ENCODE measurements around the gene CD99.
"Not testable (repeated sequence)": the region's sequence is repeated elsewhere in the genome, so short reads cannot be mapped to it uniquely, and the experiment has no call there.

The CD99 gene

DNA sequence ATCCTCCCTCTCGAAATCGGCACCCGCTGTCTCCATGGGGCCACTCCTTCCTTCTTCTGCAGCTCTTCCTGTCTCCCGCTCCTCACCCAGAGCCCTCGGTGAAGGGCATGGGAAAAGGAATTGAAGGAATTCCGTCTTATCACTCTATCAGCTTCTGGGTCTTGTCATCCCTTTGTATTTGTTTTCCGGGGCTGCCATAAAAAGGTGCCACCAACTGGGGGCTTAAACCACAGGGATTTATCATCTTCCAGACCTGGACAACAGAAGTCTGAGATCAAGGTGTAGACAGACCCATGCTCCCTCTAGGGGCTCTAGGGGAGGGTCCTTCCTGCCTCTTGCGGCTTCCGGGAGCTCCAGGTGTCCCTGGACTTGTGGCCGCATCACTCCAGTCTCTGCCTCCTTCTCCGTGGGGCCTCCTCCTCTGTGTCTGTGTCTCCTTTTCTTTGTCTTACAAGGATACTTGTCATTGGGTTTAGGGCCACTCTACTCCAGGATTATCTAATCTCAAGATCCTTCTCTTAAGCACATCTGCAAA is 24.0 kb downstream of the CD99 start:
- H3K4me1 ChIP-seq, result peaks cover 100% of the 10 kb centered on the region
- H3K36me3 ChIP-seq, result peaks cover 63% of the 10 kb centered on the region
- peak overlapping the region; percentile 83 for H3K27ac ChIP-seq
- no peaks in the 10 kb centered on the region for H4K20me1 ChIP-seq
- no peak for TF ChIP-seq Cebpa-rat (IDR thresholded peaks at IDR 0.05)
- H3K27me3 ChIP-seq, result no peaks in the 10 kb centered on the region
- 0 out of 2 replicates have a peak, but pooled peaks cover 9% of the 10 kb centered on the region for H3K9me3 ChIP-seq
- H3K4me3 ChIP-seq, result peak overlapping the region; percentile 42
- H3K4me2 ChIP-seq, result peak overlapping the region; percentile 96
- H3K9ac ChIP-seq, result peak overlapping the region; percentile 57

DNA sequence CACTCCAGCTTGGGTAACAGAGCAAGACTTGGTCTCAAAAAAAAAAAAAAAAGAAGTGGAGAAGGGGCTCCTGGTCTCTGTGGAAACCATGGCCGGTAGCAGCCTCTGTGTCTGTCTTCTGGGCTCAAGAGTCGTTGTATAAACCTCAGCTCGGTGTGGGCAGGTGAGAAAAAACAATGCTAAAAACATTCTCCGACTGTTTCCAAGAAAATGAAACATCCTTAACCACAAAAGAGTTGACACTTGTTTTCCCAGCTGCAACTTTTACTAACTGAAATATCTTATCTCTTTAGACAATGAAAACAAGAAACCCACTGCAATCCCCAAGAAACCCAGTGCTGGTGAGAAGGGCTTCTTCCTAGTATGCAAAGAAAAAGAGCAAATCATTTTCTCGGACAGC is 26.2 kb downstream of the CD99 start:
- H3K36me3 ChIP-seq, result peaks cover 76% of the 10 kb centered on the region
- peak overlapping the region; percentile 96 for H3K4me2 ChIP-seq
- H3K4me3 ChIP-seq, result peak overlapping the region; percentile 45; the same call in 1 of the 2 replicates
- H3K27me3 ChIP-seq, result no peaks in the 10 kb centered on the region
- peak overlapping the region; percentile 42; the same call in 1 of the 2 replicates for H3K9ac ChIP-seq
- peak overlapping the region; percentile 83 for H3K27ac ChIP-seq
- H4K20me1 ChIP-seq, result no peaks in the 10 kb centered on the region
- TF ChIP-seq Cebpa-rat (IDR thresholded peaks at IDR 0.05), result no peak
- H3K4me1 ChIP-seq, result peaks cover 86% of the 10 kb centered on the region
- H3K9me3 ChIP-seq, result 0 out of 2 replicates have a peak, but pooled peaks cover 9% of the 10 kb centered on the region

DNA sequence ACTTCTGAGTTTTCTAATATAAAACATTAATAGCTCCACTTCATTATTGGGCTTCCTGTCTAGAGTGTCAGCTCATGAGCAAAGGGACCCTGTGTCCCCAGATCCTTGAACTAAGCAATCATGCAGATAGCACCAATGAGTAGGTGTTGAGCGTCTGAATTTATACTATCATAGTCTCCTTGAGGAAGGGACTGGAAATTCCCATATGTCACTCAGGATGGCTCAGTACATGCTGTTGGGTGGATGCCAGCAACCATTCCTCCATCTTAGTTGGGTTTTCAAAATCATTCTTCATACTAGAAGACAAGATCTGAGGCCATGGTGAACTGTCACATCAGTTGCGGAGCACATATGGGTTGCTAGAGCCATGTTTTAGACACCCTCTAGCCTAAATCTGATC is 27.7 kb downstream of the CD99 start:
- Histone ChIP-seq H3K36me3 (peaks cover 76% of the 10 kb centered on the region), H4K20me1 (no peaks in the 10 kb centered on the region), H3K4me2 (peak overlapping the region; percentile 96), H3K9me3 (0 out of 2 replicates have a peak, but pooled peaks cover 9% of the 10 kb centered on the region), H3K27ac (no peak overlapping the region), H3K4me1 (peaks cover 86% of the 10 kb centered on the region), H3K4me3 (no peak overlapping the region), H3K9ac (no peak overlapping the region), H3K27me3 (no peaks in the 10 kb centered on the region)
- no peak for TF ChIP-seq Cebpa-rat (IDR thresholded peaks at IDR 0.05)

DNA sequence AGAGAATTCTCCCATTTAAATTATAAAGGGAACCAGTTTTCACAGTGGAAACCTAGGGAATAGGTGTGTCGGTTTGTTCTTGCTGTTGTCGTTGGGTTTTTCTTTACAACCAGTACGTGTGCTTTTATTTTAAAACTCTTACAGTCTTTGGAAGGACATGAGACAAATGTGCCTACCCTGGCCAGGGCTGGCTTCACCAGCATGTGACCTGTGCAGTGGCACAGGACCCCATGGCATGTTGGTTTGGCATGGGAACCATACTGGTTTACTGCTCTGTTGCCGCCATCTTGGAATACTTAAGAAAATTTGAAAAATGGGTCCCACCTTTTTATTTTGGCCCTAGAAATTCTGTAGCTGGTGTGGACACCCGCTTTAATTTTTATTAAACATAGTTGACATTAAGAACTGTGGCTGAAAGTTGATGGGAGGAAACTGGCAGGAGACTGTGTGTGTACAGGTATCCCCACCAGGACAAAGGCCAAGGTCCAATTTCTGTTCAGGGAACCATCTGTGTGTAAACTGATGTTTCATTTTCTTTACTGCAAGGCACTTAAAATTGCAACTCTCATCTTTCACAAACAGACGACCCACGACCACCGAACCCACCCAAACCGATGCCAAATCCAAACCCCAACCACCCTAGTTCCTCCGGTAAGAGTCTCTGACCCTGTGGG is 28.8 kb downstream of the CD99 start:
- peaks cover 84% of the 10 kb centered on the region for H3K36me3 ChIP-seq
- H4K20me1 ChIP-seq, result no peaks in the 10 kb centered on the region
- H3K27ac ChIP-seq, result peak overlapping the region; percentile 37; the same call in 1 of the 2 replicates
- no peaks in the 10 kb centered on the region for H3K27me3 ChIP-seq
- H3K9me3 ChIP-seq, result 0 out of 2 replicates have a peak, but pooled peaks cover 9% of the 10 kb centered on the region
- H3K4me2 ChIP-seq, result peak overlapping the region; percentile 27; the same call in 1 of the 2 replicates
- no peak overlapping the region for H3K9ac ChIP-seq
- H3K4me3 ChIP-seq, result no peak overlapping the region
- peaks cover 86% of the 10 kb centered on the region for H3K4me1 ChIP-seq
- no peak for TF ChIP-seq Cebpa-rat (IDR thresholded peaks at IDR 0.05)

DNA sequence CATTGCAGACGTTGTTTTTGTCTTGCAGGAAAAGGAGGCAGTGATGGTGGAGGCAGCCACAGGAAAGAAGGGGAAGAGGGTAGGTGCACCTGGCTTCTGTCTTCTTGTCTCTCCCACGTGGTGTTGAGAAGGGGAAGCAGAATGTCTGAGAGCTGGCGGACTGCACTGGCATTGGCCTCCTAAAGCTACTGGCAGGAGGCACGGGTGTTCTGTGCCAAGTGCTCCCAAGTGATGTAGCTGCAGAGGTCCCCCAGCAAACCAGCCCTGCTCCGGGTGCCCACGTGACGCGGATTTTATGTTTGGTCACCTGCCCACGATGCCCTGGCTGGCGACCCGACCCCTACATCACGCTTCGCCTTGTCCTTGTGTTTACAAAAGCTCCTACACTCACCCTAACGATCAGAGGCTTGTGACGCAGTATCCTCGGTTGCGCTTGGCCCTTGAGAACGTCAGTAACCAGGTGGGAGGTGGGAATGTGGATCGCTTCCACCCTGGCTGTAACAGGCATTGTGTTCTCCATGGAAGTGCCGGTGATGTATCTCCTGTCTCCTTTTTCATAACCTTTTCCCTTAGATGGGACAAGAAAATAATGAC is 32.3 kb downstream of the CD99 start:
- 0 out of 2 replicates have a peak, but pooled peaks cover 9% of the 10 kb centered on the region for H3K9me3 ChIP-seq
- H3K4me3 ChIP-seq, result no peak overlapping the region
- H3K9ac ChIP-seq, result no peak overlapping the region
- H3K36me3 ChIP-seq, result peaks cover 88% of the 10 kb centered on the region
- no peak for TF ChIP-seq Cebpa-rat (IDR thresholded peaks at IDR 0.05)
- peaks cover 14% of the 10 kb centered on the region for H4K20me1 ChIP-seq
- no peaks in the 10 kb centered on the region for H3K27me3 ChIP-seq
- H3K4me1 ChIP-seq, result peaks cover 86% of the 10 kb centered on the region
- 0 out of 2 replicates have a peak overlapping the region, but pooled peaks have one; percentile 5 for H3K27ac ChIP-seq
- peak overlapping the region; percentile 0; the same call in 1 of the 2 replicates for H3K4me2 ChIP-seq

DNA sequence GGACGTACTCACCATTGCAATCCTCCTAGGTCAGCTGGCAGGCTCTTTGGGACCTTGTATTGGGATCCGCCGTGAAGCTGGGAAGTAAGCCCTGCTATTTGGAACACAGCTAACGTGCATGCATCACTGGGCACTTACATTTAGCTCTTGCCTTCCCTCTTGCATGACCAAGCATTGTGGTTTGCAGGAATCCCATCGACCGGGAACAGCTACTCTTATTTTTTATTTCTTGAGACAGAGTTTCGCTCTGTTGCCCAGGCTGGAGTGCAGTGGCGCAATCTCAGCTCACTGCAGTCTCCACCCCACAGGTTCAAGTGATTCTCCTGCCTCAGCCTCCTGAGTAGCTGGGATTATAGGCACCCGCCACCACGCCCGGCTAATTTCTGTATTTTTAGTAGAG is 36.2 kb downstream of the CD99 start:
- TF ChIP-seq Cebpa-rat (IDR thresholded peaks at IDR 0.05), result peak; percentile 93
- H3K36me3 ChIP-seq, result peaks cover 88% of the 10 kb centered on the region

DNA sequence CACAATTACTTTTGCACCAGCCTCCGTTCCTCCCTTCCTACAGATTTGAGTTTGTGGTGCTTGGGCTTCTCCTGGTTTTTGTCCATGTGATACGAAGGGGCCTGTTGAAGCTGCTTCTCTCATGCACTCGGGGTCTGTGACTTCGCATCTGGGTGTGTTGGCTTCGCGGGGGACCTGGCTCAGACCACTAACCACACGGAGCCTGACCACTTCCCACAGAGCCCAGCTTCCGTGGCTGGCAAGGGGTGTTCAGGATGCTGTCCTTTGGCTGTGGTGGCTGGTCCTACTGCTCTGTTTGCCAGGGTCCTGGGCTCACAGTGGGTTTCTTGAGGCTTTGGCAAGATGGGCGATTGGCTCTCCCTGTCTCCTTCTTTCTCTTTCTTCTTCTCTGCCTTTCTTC is 41.0 kb downstream of the CD99 start:
- Histone ChIP-seq H4K20me1 (peaks cover 32% of the 10 kb centered on the region), H3K27ac (no peak overlapping the region), H3K4me2 (peak overlapping the region; percentile 56), H3K4me1 (peaks cover 48% of the 10 kb centered on the region), H3K27me3 (no peaks in the 10 kb centered on the region), H3K4me3 (no peak overlapping the region), H3K36me3 (peaks cover 95% of the 10 kb centered on the region), H3K9me3 (peaks cover 11% of the 10 kb centered on the region), H3K9ac (no peak overlapping the region)
- no peak for TF ChIP-seq Cebpa-rat (IDR thresholded peaks at IDR 0.05)

More for the DNA sequence above, 36.2 kb downstream of the CD99 start:
- peak overlapping the region; percentile 87 for H3K4me2 ChIP-seq
- peak overlapping the region; percentile 60; the same call in 1 of the 2 replicates for H3K9ac ChIP-seq
- peak overlapping the region; percentile 50 for H3K4me3 ChIP-seq
- peak overlapping the region; percentile 75 for H3K27ac ChIP-seq
- H3K9me3 ChIP-seq, H3K27me3 ChIP-seq: not testable (repeated sequence)
- H3K4me1 ChIP-seq, result peaks cover 79% of the 10 kb centered on the region
- H4K20me1 ChIP-seq, result peaks cover 26% of the 10 kb centered on the region

DNA sequence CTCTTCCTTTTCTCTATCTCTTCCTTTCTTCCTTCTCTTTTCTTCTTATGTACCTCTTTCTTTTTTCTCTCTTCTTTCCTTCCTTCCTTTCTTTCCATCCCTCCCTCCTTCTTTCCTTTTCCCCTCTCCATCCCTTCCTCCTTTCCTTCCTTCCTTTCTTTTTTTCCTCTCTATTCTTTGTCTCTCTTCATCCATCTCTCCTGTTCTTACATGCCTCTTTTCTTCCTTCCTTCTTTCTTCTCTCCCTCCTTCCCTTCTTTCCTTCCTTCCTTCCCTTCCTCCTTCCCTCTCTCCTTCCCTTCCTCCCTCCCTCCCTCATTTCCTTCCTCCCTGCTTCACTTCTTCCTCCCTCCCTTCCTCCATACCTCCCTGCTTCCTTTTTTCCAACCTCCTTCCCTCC is 41.6 kb downstream of the CD99 start:
- Histone ChIP-seq H3K27ac (no peak overlapping the region), H3K36me3 (peaks cover 99% of the 10 kb centered on the region), H3K9me3 (peaks cover 11% of the 10 kb centered on the region), H3K4me2 (no peak overlapping the region; the same call in 1 of the 2 replicates), H4K20me1 (peaks cover 27% of the 10 kb centered on the region), H3K9ac (no peak overlapping the region), H3K4me3 (no peak overlapping the region), H3K27me3 (no peaks in the 10 kb centered on the region), H3K4me1 (peaks cover 42% of the 10 kb centered on the region)
- TF ChIP-seq Cebpa-rat (IDR thresholded peaks at IDR 0.05), result no peak

DNA sequence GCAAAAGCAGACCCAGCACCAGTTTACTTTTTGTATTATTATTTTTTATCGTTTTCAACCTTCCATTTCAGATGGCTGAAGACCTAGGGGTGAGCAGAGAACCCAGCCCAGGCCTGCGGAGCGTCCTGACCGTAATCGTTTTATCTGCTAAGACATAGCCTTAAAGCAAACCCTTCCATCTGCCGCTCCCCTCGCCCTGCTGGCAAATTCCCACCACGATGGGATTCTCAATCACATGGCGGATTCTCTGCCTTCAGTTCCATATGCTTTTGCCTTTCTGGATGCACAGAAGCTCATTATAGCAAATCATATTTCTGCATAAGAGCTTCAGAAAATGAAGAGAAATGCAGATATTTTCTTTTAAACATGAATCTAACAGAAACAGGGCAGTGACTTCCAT is 42.2 kb downstream of the CD99 start:
- H3K4me1 ChIP-seq, result peaks cover 36% of the 10 kb centered on the region
- H3K4me3 ChIP-seq, result no peak overlapping the region
- no peak overlapping the region for H3K27ac ChIP-seq
- H3K9me3 ChIP-seq, result peaks cover 11% of the 10 kb centered on the region
- no peak overlapping the region for H3K9ac ChIP-seq
- peaks cover 99% of the 10 kb centered on the region for H3K36me3 ChIP-seq
- no peak overlapping the region for H3K4me2 ChIP-seq
- no peak for TF ChIP-seq Cebpa-rat (IDR thresholded peaks at IDR 0.05)
- H3K27me3 ChIP-seq, result no peaks in the 10 kb centered on the region
- H4K20me1 ChIP-seq, result peaks cover 25% of the 10 kb centered on the region; the same call in 1 of the 2 replicates

DNA sequence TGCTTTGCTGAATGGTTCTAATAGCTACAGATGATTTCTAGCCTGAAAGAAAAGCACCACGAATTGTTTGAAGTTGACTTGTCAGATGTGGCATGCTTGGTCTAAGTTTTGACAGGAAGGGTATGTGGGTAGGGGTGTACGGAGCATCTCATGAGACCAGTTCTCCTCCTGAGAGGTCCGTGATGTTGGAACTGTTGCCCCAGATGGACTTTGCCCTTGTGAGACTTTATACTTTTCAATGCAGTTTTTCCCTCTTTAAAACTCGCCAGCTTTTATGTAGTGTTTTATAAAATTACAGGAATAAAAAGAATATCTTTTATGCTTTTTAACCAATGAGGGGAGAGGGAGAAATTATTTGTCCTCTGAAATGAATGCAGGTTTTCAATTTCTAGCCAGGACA is 44.2 kb downstream of the CD99 start:
- peaks cover 25% of the 10 kb centered on the region; the same call in 1 of the 2 replicates for H4K20me1 ChIP-seq
- peaks cover 11% of the 10 kb centered on the region for H3K9me3 ChIP-seq
- peaks cover 35% of the 10 kb centered on the region for H3K4me1 ChIP-seq
- H3K27ac ChIP-seq, result no peak overlapping the region
- no peak for TF ChIP-seq Cebpa-rat (IDR thresholded peaks at IDR 0.05)
- no peak overlapping the region for H3K9ac ChIP-seq
- H3K27me3 ChIP-seq, result no peaks in the 10 kb centered on the region
- H3K4me2 ChIP-seq, result peak overlapping the region; percentile 37
- no peak overlapping the region for H3K4me3 ChIP-seq
- H3K36me3 ChIP-seq, result peaks cover 99% of the 10 kb centered on the region
